ENCODE data around the gene MARCHF9.
"Not testable (repeated sequence)": the region's sequence is repeated elsewhere in the genome, so short reads cannot be mapped to it uniquely, and the experiment has no call there.

Gene MARCHF9, protein sequence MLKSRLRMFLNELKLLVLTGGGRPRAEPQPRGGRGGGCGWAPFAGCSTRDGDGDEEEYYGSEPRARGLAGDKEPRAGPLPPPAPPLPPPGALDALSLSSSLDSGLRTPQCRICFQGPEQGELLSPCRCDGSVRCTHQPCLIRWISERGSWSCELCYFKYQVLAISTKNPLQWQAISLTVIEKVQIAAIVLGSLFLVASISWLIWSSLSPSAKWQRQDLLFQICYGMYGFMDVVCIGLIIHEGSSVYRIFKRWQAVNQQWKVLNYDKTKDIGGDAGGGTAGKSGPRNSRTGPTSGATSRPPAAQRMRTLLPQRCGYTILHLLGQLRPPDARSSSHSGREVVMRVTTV

DNA sequence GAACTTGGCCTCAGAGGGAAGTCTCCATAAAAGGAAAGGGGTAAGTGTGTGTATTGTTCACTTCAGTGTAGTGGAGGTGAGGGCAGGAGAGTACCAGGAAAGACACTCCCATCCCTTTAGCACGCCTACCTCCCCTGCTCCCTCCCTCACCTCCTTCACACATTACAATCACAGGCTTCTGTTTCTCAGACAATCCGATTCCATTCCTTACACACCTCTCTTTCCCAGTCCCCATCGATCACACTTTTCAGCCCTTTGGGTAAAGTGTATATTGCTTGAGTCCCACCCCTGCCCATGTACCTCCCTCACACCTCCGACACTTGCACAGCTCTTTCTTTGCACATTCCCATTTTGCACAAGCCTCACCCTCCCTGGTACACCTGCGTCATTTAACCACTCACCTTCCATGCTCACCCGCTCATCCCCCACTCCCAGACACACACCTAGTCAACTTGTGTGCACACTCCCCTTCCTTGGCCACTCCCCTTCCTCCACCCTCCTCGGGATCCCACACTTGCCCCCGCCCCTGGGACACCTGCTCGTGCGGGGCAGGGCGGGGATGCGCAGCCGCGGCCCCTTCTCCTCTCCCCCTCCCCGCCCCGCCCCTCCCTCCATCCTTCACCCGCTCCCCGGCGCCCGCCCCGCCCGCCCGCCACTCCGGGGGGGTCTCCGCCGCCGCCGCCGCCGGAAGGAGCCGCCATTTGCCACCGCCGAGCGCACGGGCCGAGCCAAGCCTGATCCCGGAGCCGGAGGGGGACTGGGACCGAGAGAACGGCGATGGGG is at the start of gene MARCHF9:
TSS of gene MARCHF9 (plus strand) at position 693 of the 783 bp plus-strand sequence. CDS start 426 bp downstream, outside the sequence.
- DNase-seq, result no peak

DNA sequence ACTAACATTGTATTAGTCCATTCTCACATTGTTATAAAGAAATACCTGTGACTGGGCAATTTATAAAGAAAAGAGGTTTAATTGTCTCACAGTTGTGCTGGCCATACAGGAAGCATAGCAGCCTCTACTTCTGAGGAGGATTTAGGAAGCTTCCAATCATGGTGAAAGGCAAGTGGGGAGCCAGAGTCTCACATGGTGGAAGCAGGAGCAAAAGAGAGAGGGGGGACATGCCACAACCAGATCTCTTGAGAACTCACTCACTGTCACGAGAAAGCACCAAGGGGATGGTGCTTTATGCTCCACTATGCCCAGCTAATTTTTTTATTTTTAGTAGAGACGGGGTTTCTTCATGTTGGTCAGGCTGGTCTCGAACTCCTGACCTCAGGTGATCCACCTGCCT is 47.7 kb upstream of the MARCHF9 start:
- no peak for DNase-seq

DNA sequence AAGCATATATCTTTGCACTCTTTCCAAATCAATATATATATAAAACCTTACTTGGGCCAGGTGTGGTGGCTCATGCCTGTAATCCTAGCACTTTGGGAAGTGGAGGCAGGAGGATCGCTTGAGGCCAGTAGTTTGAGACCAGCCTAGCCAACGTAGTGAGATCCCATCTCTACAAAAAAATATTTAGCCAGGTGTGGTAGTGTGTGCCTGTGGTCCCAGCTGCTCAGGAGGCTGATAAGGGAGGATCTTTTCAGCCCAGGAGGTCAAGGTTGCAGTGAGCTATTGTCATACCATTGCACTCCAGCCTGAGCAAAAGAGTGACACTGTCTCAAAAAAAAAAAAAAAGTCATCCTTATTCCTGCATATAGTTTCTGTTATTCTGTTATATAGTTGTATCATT is 46.6 kb upstream of the MARCHF9 start:
- DNase-seq, result no peak

DNA sequence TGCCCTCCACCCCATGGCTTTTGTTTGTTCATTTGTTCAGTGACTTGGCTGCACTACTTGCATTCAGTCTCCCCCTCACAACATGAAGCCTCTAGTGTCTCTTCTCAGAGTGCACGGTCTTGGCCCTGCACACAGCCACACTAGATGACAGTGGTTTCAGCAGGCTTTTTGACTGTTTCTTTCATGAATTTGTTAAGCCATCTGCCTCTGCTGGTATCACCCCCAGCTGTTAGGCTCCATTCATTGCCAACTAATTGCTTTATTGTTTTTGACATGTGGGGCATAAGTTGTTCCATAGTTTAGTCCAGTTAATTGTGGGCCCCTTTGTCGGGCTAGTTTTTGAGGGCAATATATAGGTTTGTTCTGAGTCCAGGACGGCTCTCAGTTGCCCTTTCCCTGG is 42.2 kb upstream of the MARCHF9 start:
- no peak for DNase-seq

DNA sequence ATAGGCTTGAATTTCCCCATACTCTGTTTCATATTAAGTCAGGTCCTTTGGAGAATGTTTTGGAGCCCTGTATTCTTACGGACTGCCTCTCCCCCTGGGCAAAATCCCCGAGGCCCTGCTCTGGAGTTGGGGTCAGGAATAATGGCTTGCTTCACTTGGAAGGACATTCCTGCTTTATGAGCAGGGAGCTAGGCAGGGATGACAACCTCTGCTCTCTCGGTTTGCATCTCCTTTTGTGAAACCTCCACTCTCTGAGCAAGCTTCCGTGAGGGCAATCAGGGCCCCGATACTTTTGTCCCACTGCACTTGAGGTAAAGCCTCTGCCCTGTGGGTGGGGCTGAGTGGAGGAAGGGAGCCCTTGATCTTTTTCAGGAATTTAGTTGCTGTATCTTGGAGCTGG is 41.7 kb upstream of the MARCHF9 start:
- no peak for DNase-seq

DNA sequence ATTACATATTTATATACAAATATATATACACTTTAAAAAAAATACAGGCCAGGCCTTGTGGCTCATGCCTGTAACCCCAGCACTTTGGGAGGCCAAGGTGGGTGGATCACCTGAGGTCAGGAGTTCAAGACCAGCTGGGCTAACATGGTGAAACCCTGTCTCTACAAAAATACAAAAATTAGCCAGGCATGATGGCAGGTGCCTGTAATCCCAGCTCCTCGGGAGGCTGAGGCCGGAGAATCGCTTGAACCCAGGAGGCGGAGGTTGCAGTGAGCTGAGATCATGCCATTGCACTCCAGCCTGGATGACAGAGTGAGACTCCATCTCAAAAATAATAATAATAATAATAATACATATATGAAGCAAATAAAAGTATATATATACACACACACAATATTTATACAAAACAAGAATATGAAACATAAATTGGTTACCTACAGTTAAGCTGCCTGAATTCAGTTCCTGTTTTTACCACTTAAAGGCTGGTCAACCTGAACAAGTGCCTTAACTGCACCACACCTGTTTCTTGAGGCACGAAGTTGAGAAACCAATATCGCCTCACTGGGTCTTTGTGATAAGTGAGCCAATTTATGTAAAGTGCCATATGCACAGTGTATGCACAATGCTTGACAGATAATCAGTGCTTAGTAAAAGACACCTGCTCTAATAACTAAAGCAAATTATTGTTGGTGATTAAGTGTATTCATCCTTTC is 39.7 kb upstream of the MARCHF9 start:
- not testable (repeated sequence) for DNase-seq

DNA sequence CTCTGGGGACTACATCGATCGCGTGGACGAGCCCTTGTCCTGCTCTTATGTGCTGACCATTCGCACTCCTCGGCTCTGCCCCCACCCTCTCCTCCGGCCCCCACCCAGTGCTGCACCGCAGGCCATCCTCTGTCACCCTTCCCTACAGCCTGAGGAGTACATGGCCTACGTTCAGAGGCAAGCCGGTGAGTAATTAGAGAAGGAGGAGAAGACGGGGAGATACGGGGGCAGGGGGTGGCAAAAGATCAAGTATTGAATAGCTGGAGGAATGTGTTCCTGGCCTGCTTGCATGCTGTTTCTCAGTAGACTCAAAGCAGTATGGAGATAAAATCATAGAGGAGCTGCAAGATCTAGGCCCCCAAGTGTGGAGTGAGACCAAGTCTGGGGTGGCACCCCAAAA is 39.1 kb upstream of the MARCHF9 start:
- no peak for DNase-seq

DNA sequence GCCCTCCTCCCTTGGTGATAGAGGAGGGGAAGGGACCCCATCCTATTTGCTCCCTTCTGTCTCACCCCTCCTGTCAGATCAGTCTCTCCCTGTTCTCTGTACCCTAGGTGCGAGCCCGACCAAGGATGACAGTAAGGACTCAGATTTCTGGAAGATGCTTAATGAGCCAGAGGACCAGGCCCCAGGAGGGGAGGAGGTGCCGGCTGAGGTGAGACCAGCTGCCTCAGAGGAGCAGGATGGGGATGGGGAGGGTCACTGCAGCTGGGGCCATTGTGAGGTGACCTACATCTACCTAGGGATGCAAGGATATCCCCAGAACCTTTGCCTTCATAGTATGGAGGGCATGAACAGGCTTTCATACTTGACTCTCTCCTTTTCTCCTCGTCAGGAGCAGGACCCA is 38.6 kb upstream of the MARCHF9 start:
- DNase-seq, result no peak

DNA sequence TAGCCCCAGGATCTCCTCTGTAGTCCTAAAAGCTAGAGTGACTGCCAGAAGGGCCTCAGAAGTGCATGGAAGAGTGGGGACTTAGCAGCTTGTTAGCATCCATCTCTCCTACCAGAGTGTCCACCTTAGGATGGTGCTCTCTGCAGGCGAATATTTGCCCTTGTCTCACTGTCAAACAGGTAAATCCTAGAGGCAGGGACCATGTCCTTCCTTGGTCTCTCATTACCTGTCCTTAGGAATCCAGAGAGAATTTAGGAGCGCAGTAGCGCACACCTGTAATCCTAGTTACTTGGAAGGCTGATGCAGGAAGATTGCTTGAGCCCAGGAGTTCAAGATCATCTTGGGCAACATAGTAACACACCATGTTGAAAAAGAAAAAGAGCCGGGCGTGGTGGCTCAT is 37.8 kb upstream of the MARCHF9 start:
- DNase-seq, result no peak

DNA sequence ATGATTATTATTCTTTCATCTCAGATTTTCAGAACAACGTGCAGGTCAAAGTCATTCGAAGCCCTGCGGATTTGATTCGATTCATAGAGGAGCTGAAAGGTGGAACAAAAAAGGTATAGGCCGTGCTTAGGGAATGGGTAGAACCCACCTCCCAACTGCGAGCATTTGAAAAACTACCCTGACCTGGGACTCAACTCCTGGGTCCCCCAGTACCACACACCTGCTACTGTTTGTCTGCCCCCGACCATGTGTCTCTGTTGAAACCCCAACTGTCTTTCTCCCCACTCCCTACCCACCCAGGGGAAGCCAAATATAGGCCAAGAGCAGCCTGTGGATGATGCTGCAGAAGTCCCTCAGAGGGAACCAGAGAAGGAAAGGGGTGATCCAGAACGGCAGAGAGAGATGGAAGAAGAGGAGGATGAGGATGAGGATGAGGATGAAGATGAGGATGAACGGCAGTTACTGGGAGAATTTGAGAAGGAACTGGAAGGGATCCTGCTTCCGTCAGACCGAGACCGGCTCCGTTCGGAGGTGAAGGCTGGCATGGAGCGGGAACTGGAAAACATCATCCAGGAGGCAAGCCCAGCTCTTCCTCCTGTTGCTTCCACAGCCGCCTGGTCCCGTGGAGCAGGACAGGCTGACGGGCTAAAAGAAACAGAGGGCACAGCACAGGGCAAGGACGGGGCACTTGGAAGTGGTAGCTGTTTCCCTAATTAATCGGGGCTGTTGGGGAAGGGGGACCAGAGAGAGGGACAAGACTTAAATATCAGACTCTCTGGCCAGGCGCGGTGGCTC is 36.9 kb upstream of the MARCHF9 start:
- DNase-seq, result no peak

DNA sequence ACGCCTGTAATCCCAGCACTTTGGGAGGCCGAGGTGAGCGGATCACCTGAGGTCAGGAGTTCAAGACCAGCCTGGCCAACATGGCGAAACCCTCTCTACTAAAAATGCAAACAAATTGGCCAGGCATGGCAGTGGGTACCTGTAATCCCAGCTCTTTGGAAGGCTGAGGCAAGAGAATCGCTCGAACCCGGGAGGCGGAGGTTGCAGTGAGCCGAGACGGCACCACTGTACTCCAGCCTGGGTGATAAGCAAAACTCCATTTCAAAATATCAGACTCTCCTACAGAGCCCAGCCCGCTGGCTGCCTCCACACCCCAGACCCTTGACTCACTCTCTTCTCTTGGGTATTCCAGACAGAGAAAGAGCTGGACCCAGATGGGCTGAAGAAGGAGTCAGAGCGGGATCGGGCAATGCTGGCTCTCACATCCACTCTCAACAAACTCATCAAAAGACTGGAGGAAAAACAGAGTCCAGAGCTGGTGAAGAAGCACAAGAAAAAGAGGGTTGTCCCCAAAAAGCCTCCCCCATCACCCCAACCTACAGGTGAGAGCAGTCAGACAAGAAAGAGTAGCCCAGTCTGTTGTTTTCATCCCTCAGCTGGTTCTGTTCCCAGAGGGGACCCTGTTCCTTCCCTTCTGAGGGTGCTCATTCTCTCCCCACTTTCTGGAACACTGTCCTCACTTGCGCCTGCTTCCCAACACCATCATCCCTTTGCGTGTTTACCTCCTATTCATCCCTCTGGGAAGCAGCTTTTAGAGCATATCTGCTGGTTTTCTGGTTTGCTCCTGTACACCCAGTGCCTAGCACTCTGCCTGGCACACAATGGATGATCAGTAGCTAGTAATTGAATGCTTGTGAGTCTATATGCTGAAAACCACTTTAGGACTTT is 36.0 kb upstream of the MARCHF9 start:
- DNase-seq, result no peak

DNA sequence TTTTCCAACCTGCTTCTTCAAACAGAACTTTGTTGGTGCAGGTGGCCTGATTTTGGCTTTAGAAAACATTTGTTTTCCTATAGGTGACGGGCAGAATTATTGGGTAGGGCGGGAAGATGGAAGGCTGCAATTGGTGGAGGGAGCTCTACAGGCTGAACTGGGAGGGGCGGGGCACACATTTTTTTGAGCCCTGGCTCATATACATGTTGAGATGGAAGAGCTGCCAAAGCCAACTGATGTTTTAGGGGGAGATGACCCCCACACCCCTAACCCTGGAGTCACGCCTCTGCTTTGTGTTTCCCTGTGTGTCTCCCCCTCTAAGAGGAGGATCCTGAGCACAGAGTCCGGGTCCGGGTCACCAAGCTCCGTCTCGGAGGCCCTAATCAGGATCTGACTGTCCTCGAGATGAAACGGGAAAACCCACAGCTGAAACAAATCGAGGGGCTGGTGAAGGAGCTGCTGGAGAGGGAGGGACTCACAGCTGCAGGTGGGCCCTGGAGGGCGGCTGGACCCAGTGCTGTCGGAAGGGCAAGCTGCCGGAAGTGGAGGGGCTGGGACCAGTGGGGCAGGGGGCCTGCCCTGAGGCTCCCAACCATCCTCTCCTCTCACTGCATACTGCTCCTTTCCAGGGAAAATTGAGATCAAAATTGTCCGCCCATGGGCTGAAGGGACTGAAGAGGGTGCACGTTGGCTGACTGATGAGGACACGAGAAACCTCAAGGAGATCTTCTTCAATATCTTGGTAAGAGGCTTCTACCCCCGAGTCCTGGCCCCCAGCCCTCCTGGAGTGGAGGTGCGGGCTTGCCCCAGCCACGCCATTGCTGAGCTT is 34.9 kb upstream of the MARCHF9 start:
- no peak for DNase-seq

DNA sequence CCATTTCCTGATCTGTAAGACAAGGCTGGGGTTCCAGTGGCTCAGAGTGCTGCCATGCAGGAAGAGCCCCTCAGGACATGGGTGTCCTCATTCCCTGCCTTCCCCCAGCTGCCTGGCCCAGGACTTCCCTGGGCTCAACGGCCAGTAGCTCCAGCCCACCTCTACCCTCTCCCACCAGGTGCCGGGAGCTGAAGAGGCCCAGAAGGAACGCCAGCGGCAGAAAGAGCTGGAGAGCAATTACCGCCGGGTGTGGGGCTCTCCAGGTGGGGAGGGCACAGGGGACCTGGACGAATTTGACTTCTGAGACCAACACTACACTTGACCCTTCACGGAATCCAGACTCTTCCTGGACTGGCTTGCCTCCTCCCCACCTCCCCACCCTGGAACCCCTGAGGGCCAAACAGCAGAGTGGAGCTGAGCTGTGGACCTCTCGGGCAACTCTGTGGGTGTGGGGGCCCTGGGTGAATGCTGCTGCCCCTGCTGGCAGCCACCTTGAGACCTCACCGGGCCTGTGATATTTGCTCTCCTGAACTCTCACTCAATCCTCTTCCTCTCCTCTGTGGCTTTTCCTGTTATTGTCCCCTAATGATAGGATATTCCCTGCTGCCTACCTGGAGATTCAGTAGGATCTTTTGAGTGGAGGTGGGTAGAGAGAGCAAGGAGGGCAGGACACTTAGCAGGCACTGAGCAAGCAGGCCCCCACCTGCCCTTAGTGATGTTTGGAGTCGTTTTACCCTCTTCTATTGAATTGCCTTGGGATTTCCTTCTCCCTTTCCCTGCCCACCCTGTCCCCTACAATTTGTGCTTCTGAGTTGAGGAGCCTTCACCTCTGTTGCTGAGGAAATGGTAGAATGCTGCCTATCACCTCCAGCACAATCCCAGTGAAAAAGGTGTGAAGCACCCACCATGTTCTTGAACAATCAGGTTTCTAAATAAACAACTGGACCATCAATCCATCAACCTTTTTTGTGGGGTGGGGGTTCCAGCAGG is 34.0 kb upstream of the MARCHF9 start:
- no peak for DNase-seq

DNA sequence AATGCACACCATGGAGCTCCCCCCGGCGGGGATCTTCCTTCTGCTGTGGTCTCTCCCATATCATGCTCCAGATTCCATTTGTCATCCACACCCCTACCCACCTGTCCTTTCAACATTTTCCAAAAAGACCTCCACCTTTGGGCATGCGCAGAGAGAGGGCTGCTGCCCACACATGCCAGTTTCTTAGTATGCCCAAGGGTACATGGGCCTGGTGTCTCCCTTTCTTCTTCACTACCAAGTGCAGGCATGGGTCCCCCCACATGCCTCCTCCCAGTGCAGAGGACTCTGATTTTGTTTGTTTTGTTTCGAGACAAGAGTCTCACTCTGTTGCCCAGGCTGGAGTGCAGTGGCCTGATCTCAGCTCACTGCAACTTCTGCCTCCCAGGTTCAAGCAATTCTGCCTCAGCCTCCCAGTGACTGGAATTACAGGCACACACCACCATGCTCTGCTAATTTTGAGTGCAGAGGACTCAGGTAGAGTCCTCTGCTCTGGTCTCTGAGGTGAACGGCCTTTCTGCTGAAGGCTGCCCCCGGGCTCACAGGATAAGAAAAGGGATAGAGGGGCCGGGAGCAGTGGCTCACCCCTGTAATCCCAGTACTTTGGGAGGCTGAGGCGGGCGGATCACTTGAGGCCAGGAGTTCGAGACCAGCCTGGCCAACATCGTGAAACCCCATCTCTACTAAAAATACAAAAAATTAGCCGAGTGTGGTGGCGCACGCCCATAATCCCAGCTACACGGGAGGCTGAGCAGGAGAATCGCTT is 32.9 kb upstream of the MARCHF9 start:
- DNase-seq, result not testable (repeated sequence)

DNA sequence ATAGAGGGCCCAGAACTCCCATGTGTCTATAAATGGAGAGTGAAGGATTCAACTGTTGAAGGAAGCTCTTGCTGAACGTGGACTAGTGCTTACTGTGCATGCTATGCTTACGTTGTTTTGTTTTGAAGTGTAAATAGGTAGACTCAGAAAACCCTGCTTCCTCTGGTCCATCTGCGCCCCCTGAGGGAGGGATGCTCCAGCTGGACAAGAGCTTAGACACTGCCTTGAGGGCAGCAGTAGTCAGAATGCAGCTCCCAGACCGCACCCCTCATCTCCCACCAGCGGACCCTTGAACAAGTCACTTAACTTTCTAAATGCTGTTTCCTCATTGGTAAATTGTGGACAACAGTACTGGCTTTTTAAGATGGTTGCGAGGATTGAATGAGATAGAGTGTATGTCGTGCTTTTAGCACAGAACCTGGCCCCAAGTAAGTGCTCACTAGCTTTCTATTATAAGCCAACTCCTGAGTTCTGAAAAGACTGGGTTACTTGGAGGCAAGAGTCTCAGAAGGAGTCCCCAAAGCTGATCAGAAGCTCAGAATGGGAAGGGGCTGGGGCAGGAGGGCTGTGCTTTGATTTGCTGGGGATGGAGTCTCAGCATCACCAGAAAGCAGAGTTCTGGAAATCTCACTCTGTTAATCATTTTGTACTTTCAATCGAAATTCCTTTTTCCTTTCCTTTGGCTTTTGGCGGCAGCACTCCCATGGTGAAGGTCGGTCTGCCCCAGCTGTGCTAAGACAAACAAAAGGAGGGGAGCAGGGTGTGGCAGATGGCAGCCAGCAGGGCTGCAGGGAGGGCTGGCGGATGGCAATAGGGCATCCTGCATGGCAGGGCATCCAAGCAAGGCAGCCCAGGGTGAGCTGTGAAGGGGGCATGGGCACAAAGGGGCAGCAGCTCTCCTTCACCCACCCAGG is 31.9 kb upstream of the MARCHF9 start:
- DNase-seq, result no peak

DNA sequence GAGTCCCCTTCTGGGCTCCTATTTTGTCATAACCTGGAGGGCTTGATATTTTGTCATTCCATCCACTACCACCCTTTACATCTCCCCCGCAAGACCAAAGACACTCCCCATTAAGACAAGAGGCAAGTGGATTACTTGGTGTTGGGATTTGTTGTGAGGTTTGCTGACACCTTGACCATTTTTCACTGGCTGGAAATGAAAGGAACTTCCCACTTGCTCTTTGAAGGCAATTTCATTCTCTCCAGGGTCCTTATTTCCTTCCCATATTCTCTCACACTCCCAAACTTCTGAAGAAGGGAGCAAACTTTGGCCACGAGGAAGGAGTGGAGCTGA is 31.3 kb upstream of the MARCHF9 start:
- DNase-seq, result no peak

DNA sequence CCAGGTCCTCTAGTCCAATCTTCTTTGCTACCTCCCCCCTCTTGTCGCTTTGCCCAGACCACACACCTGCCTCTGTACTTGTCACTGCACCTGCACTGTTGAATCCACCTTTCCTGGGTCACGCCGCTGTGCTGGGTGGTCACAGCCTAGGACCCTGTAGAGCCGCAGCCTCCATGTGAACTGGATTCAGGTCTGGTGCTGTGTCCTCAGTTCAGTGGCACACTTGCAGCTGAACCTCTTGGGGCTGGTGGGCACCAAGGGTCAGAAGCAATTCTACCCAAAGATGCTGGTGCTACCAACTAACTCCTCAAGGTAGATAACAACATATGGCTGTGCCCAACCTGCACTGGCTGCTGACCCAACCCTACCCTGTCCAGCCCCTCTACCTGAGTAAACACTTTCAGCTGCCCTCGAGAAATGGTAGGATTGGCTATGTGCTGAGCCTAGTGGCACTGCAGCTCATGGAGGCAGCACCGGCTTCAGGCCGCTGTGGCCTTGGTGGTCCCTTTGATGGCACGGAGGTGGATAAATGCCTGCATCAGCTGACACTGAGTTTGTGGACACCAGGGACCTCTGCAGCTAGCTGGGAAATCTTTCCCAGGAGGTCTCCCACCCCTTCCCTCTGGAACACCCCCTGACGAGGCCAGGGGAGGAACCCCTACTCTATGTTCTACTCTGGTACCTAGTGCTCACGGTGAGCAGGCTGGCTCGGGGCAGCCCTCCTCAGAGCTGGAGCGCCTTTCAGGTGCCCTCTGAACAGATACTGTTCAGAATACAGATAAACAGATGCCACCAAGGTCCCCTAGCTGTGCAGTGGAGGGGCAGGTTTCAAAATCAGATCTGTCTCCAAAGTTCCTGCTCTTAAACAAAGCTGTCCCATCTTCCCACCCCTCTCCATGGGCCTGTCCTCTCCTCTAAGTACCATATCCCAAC is 30.6 kb upstream of the MARCHF9 start:
- DNase-seq, result no peak

Measured in fibroblast of skin of right quadriceps (primary cell).